HG02678 (cell line): ENCODE data around the gene TBRG1.
"Not testable (repeated sequence)": the region's sequence is repeated elsewhere in the genome, so short reads cannot be mapped to it uniquely, and the experiment has no call there.

Experiments
- ATAC-seq: cut with Tn5 transposase; IDR thresholded peaks from one replicate; pipeline ENCODE4 v1.9.1; 2021; ENCODE audit warnings: mild to moderate bottlenecking, moderate library complexity; ENCODE audit not compliant: unreplicated experiment

Gene TBRG1, protein sequence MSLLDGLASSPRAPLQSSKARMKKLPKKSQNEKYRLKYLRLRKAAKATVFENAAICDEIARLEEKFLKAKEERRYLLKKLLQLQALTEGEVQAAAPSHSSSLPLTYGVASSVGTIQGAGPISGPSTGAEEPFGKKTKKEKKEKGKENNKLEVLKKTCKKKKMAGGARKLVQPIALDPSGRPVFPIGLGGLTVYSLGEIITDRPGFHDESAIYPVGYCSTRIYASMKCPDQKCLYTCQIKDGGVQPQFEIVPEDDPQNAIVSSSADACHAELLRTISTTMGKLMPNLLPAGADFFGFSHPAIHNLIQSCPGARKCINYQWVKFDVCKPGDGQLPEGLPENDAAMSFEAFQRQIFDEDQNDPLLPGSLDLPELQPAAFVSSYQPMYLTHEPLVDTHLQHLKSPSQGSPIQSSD

DNA sequence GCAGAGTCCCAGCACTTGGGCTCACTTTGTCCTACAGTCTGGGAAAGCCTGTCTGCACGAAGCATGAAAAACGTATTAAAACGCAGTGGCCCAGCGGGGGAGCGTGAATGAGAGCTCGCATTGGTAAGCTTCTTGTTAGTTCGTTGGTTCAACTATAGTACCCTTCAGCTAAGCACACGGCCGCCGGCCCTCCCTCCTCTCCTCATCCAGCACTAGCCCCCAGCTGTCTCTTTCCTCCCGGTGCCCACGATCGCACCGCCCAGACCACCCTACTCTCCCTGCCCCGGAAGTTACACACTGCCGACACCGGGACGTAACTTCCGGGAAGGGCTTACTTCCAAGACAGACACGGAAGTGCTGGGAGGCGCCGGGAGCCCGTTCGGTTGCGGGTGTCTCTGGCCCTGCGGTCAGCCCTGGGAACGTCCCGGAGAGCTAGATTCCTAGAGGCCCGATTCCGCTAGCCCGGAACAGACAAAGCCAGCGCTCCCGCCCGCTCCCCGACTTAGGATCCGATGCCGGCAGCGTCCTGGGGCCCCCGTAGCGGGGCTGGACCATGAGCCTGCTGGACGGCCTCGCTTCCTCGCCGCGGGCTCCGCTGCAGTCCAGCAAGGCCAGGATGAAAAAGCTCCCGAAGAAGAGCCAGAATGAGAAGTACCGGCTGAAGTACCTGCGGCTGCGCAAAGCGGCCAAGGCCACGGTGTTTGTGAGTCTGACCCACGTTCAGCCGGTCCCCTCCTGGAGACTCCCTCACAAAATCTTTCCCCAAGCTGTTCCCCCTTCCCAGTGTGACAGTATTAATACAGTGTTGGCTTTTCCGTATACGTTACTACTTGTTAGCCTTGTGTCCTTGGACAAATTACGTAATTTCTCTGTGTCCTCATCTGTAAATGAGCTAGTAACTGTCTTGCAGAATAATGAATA lies at the start of gene TBRG1:
TSS of gene TBRG1 (plus strand) at position 334 of the 921 bp plus-strand sequence. CDS start at position 554, 220 bp downstream.
- peak; percentile 99 for ATAC-seq

GRCh38 chr11:124577716-124578427 lies 44.8 kb upstream of the TBRG1 start:
- no peak for ATAC-seq

- no peak for ATAC-seq
Measured at GRCh38 chr11:124578761-124579160, 43.9 kb upstream of the TBRG1 start.

GRCh38 chr11:124581817-124582216 lies 40.8 kb upstream of the TBRG1 start:
- no peak for ATAC-seq

DNA sequence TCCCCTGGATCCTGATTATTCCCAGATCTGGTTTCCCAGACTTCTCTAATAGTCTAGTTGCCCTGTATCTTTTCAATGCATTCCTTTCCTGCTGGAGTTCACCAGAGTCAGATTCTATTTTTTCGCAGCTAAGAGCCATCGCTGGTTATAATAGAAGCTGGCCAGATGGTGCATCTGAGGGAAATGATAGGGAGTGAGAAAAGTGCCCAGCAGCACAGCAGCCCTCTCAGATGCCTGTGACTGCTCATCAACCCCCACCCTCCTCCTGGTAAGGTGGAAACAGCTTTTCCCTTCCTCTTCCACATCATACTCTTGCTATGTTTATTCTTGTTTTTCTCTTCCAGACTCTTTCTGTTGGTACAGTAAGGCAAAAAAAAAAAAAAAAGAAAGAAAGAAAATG lies 40.1 kb upstream of the TBRG1 start:
- no peak for ATAC-seq

GRCh38 chr11:124583781-124584180 lies 38.9 kb upstream of the TBRG1 start:
- no peak for ATAC-seq

GRCh38 chr11:124584681-124585372 lies 37.8 kb upstream of the TBRG1 start:
- ATAC-seq, result no peak

GRCh38 chr11:124586238-124586860 lies 36.3 kb upstream of the TBRG1 start:
- peak; percentile 55 for ATAC-seq

- ATAC-seq, result no peak
Measured at GRCh38 chr11:124591430-124591829, 31.2 kb upstream of the TBRG1 start.

DNA sequence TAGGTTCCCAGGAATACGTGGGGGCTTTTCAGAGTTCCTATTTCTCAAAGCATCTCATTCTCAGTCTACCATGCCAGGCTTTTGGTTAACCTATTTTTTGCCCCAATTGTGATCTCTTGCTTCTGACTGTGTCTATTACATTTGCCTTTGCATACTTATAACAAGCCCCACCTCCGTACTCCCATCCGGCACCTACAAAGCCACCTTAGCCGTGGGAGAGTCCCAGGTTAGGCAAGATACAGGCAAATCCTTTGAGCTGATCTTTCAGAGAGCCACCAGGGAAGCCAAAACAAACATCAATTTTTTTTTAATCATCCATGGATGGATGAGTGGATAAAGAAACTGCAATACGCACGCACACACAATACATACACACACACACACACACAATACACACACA lies 30.0 kb upstream of the TBRG1 start:
- ATAC-seq, result no peak

DNA sequence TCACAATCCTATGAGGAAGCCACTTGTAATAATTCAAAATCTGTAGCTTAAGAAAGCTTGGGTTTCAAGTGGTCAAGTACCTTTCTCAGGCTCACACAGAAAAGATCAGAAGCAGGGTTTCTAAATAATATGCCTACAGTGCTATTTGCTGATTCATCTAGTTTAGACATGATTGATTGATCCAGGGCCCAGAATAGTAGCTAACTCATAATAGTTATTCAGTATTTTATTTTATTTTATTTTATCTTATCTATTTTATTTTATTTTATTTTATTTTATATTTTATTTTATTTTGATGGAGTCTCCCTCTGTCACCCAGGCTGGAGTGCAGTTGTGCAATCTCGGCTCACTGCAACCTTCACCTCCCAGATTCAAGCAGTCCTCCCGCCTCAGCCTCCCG lies 27.4 kb upstream of the TBRG1 start:
- ATAC-seq, result no peak

DNA sequence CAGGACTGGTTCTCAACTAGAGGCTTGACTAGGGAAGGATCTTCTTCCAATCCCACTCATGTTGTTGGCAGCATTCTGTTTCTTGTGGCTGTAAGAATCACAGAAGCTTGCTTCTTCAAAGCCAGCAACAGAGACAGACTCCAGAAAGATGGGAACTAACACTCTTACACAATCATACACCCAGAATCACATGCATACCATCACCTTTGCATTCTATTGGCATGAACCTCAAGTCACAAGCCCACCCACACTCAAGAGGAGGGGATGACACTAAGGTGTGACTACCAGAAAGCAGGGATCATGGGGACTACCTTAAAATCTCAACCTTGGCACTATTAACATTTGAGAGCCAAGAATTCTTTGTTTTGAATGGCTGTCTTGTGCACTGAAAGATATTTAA lies 25.0 kb upstream of the TBRG1 start:
- ATAC-seq, result no peak

- ATAC-seq, result no peak
Measured at GRCh38 chr11:124600621-124601320, 21.9 kb upstream of the TBRG1 start.

DNA sequence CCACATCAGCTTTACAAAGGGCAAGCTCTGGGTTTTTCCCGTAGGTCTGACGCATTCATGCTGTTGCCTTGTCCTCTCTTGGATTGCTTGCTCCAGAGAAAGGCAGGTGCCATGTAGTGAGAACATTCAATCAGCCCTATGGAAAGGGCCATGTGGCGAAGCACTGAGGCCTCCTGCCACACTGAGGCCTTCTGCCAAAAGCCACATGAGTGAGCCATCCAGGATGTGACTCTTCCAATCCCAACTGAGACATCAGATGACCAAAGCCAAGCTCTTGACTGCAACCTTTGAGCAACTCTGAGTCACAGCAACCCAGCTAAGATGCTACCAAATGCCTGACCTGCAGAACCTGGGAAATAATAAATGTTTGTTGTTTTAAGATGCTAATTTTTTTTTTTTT lies 20.5 kb upstream of the TBRG1 start:
- ATAC-seq, result no peak

DNA sequence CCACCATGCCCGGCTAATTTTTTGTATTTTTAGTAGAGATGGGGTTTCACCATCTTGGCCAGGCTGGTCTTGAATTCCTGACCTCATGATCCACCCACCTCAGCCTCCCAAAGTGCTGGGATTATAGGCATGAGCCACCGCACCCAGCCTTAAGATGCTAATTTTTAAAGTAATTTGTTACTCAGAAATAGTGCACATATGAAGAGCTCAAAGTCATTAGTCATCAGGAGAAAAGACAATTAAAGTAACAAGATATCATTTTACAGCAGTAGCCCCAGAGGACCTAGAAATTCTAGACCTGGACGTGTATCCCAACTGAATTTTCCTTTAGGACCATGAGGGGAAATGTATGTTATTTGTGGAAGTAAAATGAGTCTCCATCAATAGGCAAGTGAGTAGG lies 19.9 kb upstream of the TBRG1 start:
- ATAC-seq, result not testable (repeated sequence)

GRCh38 chr11:124605719-124606118 lies 16.9 kb upstream of the TBRG1 start:
- ATAC-seq, result no peak

GRCh38 chr11:124608147-124608546 lies 14.5 kb upstream of the TBRG1 start:
- no peak for ATAC-seq

DNA sequence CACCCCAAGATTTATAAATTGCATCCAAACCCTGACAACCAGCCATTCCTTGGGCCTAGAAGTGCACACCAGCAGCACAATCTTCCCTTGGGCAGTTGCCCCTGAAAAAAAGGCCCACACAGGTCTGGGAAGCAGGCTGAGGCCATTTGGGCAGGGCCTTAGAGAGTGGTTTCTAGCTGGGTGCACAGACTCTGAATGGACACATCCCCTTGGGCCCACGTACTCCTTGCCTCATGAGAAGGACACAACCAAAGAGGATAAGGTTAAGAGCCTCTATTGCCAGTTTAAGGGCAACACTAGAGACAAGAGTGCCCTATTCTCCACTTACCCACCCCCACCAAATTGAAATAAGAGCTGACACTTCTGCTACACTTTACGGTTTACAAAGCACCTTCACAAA lies 12.4 kb upstream of the TBRG1 start:
- no peak for ATAC-seq

DNA sequence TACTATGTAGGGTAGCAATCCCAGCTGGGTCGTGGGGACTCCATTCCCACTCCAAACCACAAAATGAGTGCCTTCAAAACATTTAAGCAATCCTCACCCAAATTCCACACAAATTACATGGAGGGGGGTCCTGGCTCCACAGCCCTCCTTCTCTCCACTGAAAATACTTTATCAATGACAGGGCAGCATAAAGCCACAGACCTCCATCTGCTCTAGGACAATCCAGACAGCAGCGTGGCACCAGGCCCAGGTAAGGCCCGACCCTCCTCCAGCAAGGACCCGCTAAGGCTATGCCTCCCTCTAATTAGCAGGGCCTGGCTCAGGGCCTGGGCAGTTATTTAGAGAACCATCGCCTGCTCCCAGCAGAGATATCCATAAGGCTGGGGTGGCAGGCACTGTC lies 11.6 kb upstream of the TBRG1 start, which contains the start of gene PANX3:
TSS of gene PANX3 (plus strand) at position 365 of the 400 bp plus-strand sequence. CDS start 129 bp downstream, outside the sequence.
- no peak for ATAC-seq
